HepG2 (cell line): ENCODE measurements around the gene AQP6. TPM values are rescaled to one million over a fixed set of nuclear protein-coding genes. Genes with fewer than 3 reads are reported as not detected.

Experiments used
- DMAP1 ChIP-seq: IDR thresholded peaks from 2 replicates; pipeline ENCODE4 v1.6.1; 2016
- E2F2 ChIP-seq: sonication (generic); formaldehyde crosslinking; IDR thresholded peaks from 2 replicates; pipeline ENCODE4 v1.4.0; 2020; ENCODE audit warnings: missing genetic modification reagents, borderline replicate concordance
- KDM3A ChIP-seq: IDR thresholded peaks from 2 replicates; pipeline ENCODE4 v1.6.1; 2018; ENCODE audit warnings: low read depth, missing compliant biosample characterization
- KLF12 ChIP-seq: sonication (generic); formaldehyde crosslinking; IDR thresholded peaks from 2 replicates; pipeline ENCODE4 v1.4.0; 2020; ENCODE audit warnings: missing genetic modification reagents, borderline replicate concordance
- MAFK ChIP-seq, 2 experiments: IDR thresholded peaks in 1 of 2; conservative IDR thresholded peaks in 1 of 2; 2 replicates each; pipeline ENCODE4 v1.6.1; 2011; ENCODE audit warnings: improper control_type of control experiment in 2 of 2, low read length in 2 of 2
- NR0B2 ChIP-seq: sonication (generic); formaldehyde crosslinking; IDR thresholded peaks from 2 replicates; pipeline ENCODE4 v1.4.0; 2020; ENCODE audit warnings: mild to moderate bottlenecking, missing genetic modification reagents
- PBX2 ChIP-seq: IDR thresholded peaks from 2 replicates; pipeline ENCODE4 v1.6.1; 2016; ENCODE audit warnings: control low read depth
- PRPF4 ChIP-seq: fragments of 200-400 bp; formaldehyde crosslinking; IDR thresholded peaks from 2 replicates; pipeline ENCODE4 v1.6.1; 2016; ENCODE audit warnings: low read length, low read depth; ENCODE audit not compliant: poor library complexity, severe bottlenecking
- SPEN ChIP-seq: sonication (generic); formaldehyde crosslinking; IDR thresholded peaks from 2 replicates; pipeline ENCODE4 v1.5.1; 2020; ENCODE audit warnings: low read depth, mild to moderate bottlenecking, missing genetic modification reagents
- TP53 ChIP-seq: sonication (generic); formaldehyde crosslinking; conservative IDR thresholded peaks from 2 replicates; pipeline ENCODE4 v1.4.0; 2020; ENCODE audit warnings: missing genetic modification reagents
- ZBTB38 ChIP-seq: sonication (generic); formaldehyde crosslinking; IDR thresholded peaks from 2 replicates; pipeline ENCODE4 v1.5.1; 2020; ENCODE audit warnings: mild to moderate bottlenecking, missing genetic modification reagents
- ZFP1 ChIP-seq: IDR thresholded peaks from 2 replicates; pipeline ENCODE4 v1.6.1; 2016
- ZNF431 ChIP-seq: sonication (generic); formaldehyde crosslinking; IDR thresholded peaks from 2 replicates; pipeline ENCODE4 v1.9.0; 2022; ENCODE audit warnings: missing genetic modification reagents, low read depth, mild to moderate bottlenecking, borderline replicate concordance
- ZNF451 ChIP-seq: sonication (generic); formaldehyde crosslinking; IDR thresholded peaks from 2 replicates; pipeline ENCODE4 v1.5.0; 2020; ENCODE audit warnings: mild to moderate bottlenecking, missing genetic modification reagents
- ZNF564 ChIP-seq: sonication (generic); formaldehyde crosslinking; IDR thresholded peaks from 2 replicates; pipeline ENCODE4 v1.8.1; 2023; ENCODE audit warnings: mild to moderate bottlenecking, missing genetic modification reagents
- ZNF598 ChIP-seq: sonication (generic); formaldehyde crosslinking; IDR thresholded peaks from 2 replicates; pipeline ENCODE4 v1.5.1; 2020; ENCODE audit warnings: mild to moderate bottlenecking, missing genetic modification reagents, borderline replicate concordance
- ZNF746 ChIP-seq: sonication (generic); formaldehyde crosslinking; IDR thresholded peaks from 2 replicates; pipeline ENCODE4 v1.8.0; 2022; ENCODE audit warnings: mild to moderate bottlenecking, missing genetic modification reagents
- ZNF766 ChIP-seq: sonication (generic); formaldehyde crosslinking; IDR thresholded peaks from 2 replicates; pipeline ENCODE4 v1.5.0; 2020; ENCODE audit warnings: missing genetic modification reagents, borderline replicate concordance
- ZNF768 ChIP-seq: sonication (generic); formaldehyde crosslinking; IDR thresholded peaks from 2 replicates; pipeline ENCODE4 v1.4.0; 2020; ENCODE audit warnings: missing genetic modification reagents
- ZSCAN12 ChIP-seq: sonication (generic); formaldehyde crosslinking; IDR thresholded peaks from 2 replicates; pipeline ENCODE4 v1.9.0; 2021; ENCODE audit warnings: mild to moderate bottlenecking, missing genetic modification reagents
- polyA plus RNA-seq, 8 experiments: library from polyadenylated mRNA; depleted of rRNA in 3 of 8; stranded (reverse) in 7 of 8; unstranded in 1 of 8; fragments of >200 nt; fragmentation: Illumina TruSeq in 4 of 8; extraction: Trizol in 4 of 8; gene quantifications; 2 replicates each; pipeline versions ENCODE4 v1.2.1 to v1.2.3, GENCODE V29; 2011 to 2016; ENCODE audit warnings: low read depth in 4 of 8, missing spikeins in 1 of 8, mixed read lengths in 1 of 8; ENCODE audit not compliant: insufficient read depth in 1 of 8
- total RNA-seq, 5 experiments: library from RNA; depleted of rRNA; stranded (reverse); fragments of >200 nt; fragmentation: Illumina TruSeq; extraction: Trizol; gene quantifications; 2 replicates each; pipeline ENCODE4 v1.2.3, GENCODE V29; 2016; ENCODE audit warnings: low read depth in 1 of 5
- TF ChIP-seq, protein P1 (sequence below): sonication (generic); IDR thresholded peaks from 2 replicates; pipeline ENCODE4 v1.6.1; 2016; ENCODE audit warnings: low read depth, borderline replicate concordance
- TF ChIP-seq, protein P2 (sequence below): IDR thresholded peaks from 2 replicates; pipeline ENCODE4 v1.6.1; 2016; ENCODE audit warnings: missing biosample characterization, missing genetic modification reagents, low read depth
- TF ChIP-seq, protein P3 (sequence below): sonication (generic); formaldehyde crosslinking; IDR thresholded peaks from 2 replicates; pipeline ENCODE4 v1.5.0; 2020; ENCODE audit warnings: missing genetic modification reagents

Gene AQP6
- total and polyA plus RNA-seq, 2 of the 13 experiments (the other 11 are each of a cell fraction or from before 2014, with no cell fraction given): 0.32 to 1.3 TPM

GRCh38 chr12:49974231-49974675 lies 1.5 kb downstream of the AQP6 start (continued):
- TF ChIP-seq, protein P1, sequence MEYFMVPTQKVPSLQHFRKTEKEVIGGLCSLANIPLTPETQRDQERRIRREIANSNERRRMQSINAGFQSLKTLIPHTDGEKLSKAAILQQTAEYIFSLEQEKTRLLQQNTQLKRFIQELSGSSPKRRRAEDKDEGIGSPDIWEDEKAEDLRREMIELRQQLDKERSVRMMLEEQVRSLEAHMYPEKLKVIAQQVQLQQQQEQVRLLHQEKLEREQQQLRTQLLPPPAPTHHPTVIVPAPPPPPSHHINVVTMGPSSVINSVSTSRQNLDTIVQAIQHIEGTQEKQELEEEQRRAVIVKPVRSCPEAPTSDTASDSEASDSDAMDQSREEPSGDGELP: peak; percentile 59; the same call in 1 of the 2 replicates
- no peak for TF ChIP-seq ZNF746 (CRISPR knock-in tag)
- TF ChIP-seq TP53 (CRISPR knock-in tag): no peak
- no peak for TF ChIP-seq DMAP1 (CRISPR knock-in tag)
- no peak for TF ChIP-seq ZNF766 (CRISPR knock-in tag)
- TF ChIP-seq MAFK (conservative IDR thresholded peaks at IDR 0.05 in 1 of 2, IDR thresholded peaks at IDR 0.05 in 1 of 2; ENCODE audit: low read length in 2 of 2): no peak
- TF ChIP-seq ZNF564 (CRISPR knock-in tag): 0 out of 2 replicates have a peak, but pooled peaks have one; percentile 10
- no peak for TF ChIP-seq KLF12 (CRISPR knock-in tag)
- TF ChIP-seq ZSCAN12 (CRISPR knock-in tag): no peak
- TF ChIP-seq KDM3A (CRISPR knock-in tag): peak; percentile 49; the same call in 1 of the 2 replicates
- TF ChIP-seq, protein P2, sequence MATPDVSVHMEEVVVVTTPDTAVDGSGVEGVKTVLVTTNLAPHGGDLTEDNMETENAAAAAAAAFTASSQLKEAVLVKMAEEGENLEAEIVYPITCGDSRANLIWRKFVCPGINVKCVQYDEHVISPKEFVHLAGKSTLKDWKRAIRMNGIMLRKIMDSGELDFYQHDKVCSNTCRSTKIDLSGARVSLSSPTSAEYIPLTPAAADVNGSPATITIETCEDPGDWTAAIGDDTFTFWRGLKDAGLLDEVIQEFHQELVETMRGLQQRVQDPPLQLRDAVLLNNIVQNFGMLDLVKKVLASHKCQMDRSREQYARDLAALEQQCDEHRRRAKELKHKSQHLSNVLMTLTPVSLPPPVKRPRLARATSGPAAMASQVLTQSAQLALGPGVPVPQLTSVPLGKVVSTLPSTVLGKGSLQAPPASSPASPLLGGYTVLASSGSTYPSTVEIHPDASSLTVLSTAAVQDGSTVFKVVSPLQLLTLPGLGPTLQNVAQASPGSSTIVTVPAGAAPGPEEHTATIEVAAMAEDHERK (CRISPR knock-in tag): no peak
- TF ChIP-seq ZBTB38 (CRISPR knock-in tag): 0 out of 2 replicates have a peak, but pooled peaks have one; percentile 14
- TF ChIP-seq E2F2 (CRISPR knock-in tag): no peak
- TF ChIP-seq ZNF451: no peak
- TF ChIP-seq ZFP1: no peak
- no peak for TF ChIP-seq PBX2 (CRISPR knock-in tag)
- 0 out of 2 replicates have a peak, but pooled peaks have one; percentile 39 for TF ChIP-seq ZNF431 (CRISPR knock-in tag)
- TF ChIP-seq ZNF598 (CRISPR knock-in tag): no peak
- no peak for TF ChIP-seq PRPF4
- no peak for TF ChIP-seq ZNF768
- peak; percentile 35; the same call in 1 of the 2 replicates for TF ChIP-seq SPEN (CRISPR knock-in tag)
- TF ChIP-seq, protein P3, sequence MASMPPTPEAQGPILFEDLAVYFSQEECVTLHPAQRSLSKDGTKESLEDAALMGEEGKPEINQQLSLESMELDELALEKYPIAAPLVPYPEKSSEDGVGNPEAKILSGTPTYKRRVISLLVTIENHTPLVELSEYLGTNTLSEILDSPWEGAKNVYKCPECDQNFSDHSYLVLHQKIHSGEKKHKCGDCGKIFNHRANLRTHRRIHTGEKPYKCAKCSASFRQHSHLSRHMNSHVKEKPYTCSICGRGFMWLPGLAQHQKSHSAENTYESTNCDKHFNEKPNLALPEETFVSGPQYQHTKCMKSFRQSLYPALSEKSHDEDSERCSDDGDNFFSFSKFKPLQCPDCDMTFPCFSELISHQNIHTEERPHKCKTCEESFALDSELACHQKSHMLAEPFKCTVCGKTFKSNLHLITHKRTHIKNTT: no peak
- TF ChIP-seq NR0B2 (CRISPR knock-in tag): no peak
